Jurkat, Clone E6-1 (cell line): Measurements from ENCODE around the gene ANKH.
"Not testable (repeated sequence)": the region's sequence is repeated elsewhere in the genome, so short reads cannot be mapped to it uniquely, and the experiment has no call there.

Experiments used
- DNase-seq: peaks from one replicate; pipeline ENCODE4 v3.0.0-alpha.2; 2011; ENCODE audit warnings: low read depth, low spot score
- H3K4me3 ChIP-seq: 2 replicates; pipeline ENCODE4 v1.5.1; 2011; ENCODE audit warnings: mild to moderate bottlenecking, low read length, control low read depth, moderate library complexity

Gene ANKH

GRCh38 chr5:14837423-14838122 lies 34.0 kb downstream of the ANKH start:
- not testable (repeated sequence) for DNase-seq, H3K4me3 ChIP-seq

- no peak for DNase-seq
- H3K4me3 ChIP-seq: no peak overlapping the region
Measured at GRCh38 chr5:14834584-14835550, 36.7 kb downstream of the ANKH start.

- no peak for DNase-seq
- no peak overlapping the region for H3K4me3 ChIP-seq
Measured at GRCh38 chr5:14834062-14834461, 37.5 kb downstream of the ANKH start.

- no peak for DNase-seq
- no peak overlapping the region for H3K4me3 ChIP-seq
Measured at GRCh38 chr5:14831006-14831338, 40.6 kb downstream of the ANKH start.

GRCh38 chr5:14830210-14831005 lies 41.2 kb downstream of the ANKH start:
- no peak for DNase-seq
- H3K4me3 ChIP-seq: no peak overlapping the region

- no peak overlapping the region for H3K4me3 ChIP-seq
Measured at GRCh38 chr5:14829396-14829795, 42.2 kb downstream of the ANKH start.

GRCh38 chr5:14826714-14827113 lies 44.9 kb downstream of the ANKH start:
- H3K4me3 ChIP-seq: no peak overlapping the region
- DNase-seq: no peak

More at GRCh38 chr5:14829396-14829795, 42.2 kb downstream of the ANKH start:
- DNase-seq: no peak

GRCh38 chr5:14825977-14826376 lies 45.6 kb downstream of the ANKH start:
- DNase-seq: no peak
- H3K4me3 ChIP-seq: no peak overlapping the region

GRCh38 chr5:14824499-14824898 lies 47.1 kb downstream of the ANKH start:
- H3K4me3 ChIP-seq: no peak overlapping the region
- DNase-seq: no peak

- H3K4me3 ChIP-seq: no peak overlapping the region
- DNase-seq: no peak
Measured at GRCh38 chr5:14821100-14821845, 50.3 kb downstream of the ANKH start.

GRCh38 chr5:14818931-14819790 lies 52.4 kb downstream of the ANKH start:
- no peak for DNase-seq
- no peak overlapping the region for H3K4me3 ChIP-seq

- not testable (repeated sequence) for DNase-seq, H3K4me3 ChIP-seq
Measured at GRCh38 chr5:14817762-14818136, 53.8 kb downstream of the ANKH start.

GRCh38 chr5:14816999-14817761 lies 54.4 kb downstream of the ANKH start:
- DNase-seq: no peak
- H3K4me3 ChIP-seq: no peak overlapping the region

GRCh38 chr5:14816374-14816998 lies 55.1 kb downstream of the ANKH start:
- no peak overlapping the region for H3K4me3 ChIP-seq
- DNase-seq: no peak

- H3K4me3 ChIP-seq: no peak overlapping the region
- no peak for DNase-seq
Measured at GRCh38 chr5:14813747-14814146, 57.8 kb downstream of the ANKH start.

- H3K4me3 ChIP-seq: no peak overlapping the region
- no peak for DNase-seq
Measured at GRCh38 chr5:14812166-14812565, 59.4 kb downstream of the ANKH start.

GRCh38 chr5:14810928-14811572 lies 60.5 kb downstream of the ANKH start:
- DNase-seq: no peak
- no peak overlapping the region for H3K4me3 ChIP-seq
